Uterus (tissue), 4 donors: Measurements from ENCODE around the gene TNPO3. TPM values are rescaled to one million over a fixed set of nuclear protein-coding genes. Genes with fewer than 3 reads are reported as not detected.

ENCODE experiments used
- DNase-seq, 2 donors: peaks; one replicate each; pipeline ENCODE4 v3.0.0-alpha.2; 2019 to 2020
- H3K27ac ChIP-seq, 2 donors: fragments of 200-600 bp; sonication (generic); 1 replicate in 1 of 2; 2 replicates in 1 of 2; pipeline ENCODE4 v1.5.1; 2016 to 2018
- H3K27me3 ChIP-seq, 2 donors: fragments of 200-600 bp; sonication (generic); one replicate each; pipeline ENCODE4 v1.5.1; 2018 to 2019; ENCODE audit warnings: control low read depth in 1 of 2
- H3K36me3 ChIP-seq, 2 donors: fragments of 200-600 bp; sonication (generic); one replicate each; pipeline ENCODE4 v1.5.1; 2019; ENCODE audit warnings: control low read depth in 1 of 2
- H3K4me1 ChIP-seq, 2 donors: fragments of 200-600 bp; sonication (generic); one replicate each; pipeline ENCODE4 v1.5.1; 2018 to 2019; ENCODE audit warnings: control low read depth in 1 of 2
- H3K4me3 ChIP-seq, 2 donors: fragments of 200-600 bp; sonication (generic); 1 replicate in 1 of 2; 2 replicates in 1 of 2; pipeline ENCODE4 v1.5.1; 2018 to 2019; ENCODE audit warnings: mild to moderate bottlenecking in 1 of 2
- H3K9me3 ChIP-seq, 2 donors: fragments of 200-600 bp; sonication (generic); one replicate each; pipeline ENCODE4 v1.5.1; 2019; ENCODE audit warnings: control low read depth in 1 of 2
- CTCF ChIP-seq, 4 experiments: fragments of 200-600 bp in 2 of 4; fragments of 450-650 bp in 2 of 4; sonication (generic) in 2 of 4; IDR thresholded peaks; one replicate each; pipeline ENCODE4 v1.5.1; 2016 to 2019; ENCODE audit warnings: antibody characterized with exemption in 4 of 4, mild to moderate bottlenecking in 2 of 4, moderate library complexity in 1 of 4
- POLR2A ChIP-seq, 2 donors: fragments of 450-650 bp; IDR thresholded peaks; one replicate each; pipeline ENCODE4 v1.6.1; 2016; ENCODE audit warnings: antibody characterized with exemption in 2 of 2, mild to moderate bottlenecking in 1 of 2, moderate library complexity in 1 of 2
- intact Hi-C: fragments of 100-400 bp; cut with DNase I; formaldehyde crosslinking; loops from one replicate; pipeline ENCODE4 v1.15.1; 2023; ENCODE audit warnings: low total_unique reads
- total RNA-seq, 4 donors: library from RNA; depleted of rRNA in 3 of 4; stranded (reverse); fragments of >200 nt in 3 of 4; gene quantifications; one replicate each; pipeline versions ENCODE4 v1.1.0 to v1.2.4, GENCODE V29; 2014 to 2023
- donor health status: DM: yes; HTN: yes; CAD: no.

TNPO3 gene
- total RNA-seq, 4 donors from 2014 or later: 14.6 to 57.9 (median 31.9) TPM

- intact Hi-C loops: no loop called here
- Histone ChIP-seq H3K27ac (no peak overlapping the region), H3K4me3 (no peak overlapping the region), H3K36me3 (no peaks in the 10 kb centered on the region), H3K27me3 (no peaks in the 10 kb centered on the region), H3K9me3 (no peaks in the 10 kb centered on the region), H3K4me1 (no peaks in the 10 kb centered on the region)
- TF ChIP-seq POLR2A (IDR thresholded peaks at IDR 0.05) (no peak), CTCF (IDR thresholded peaks at IDR 0.05) (no peak)
- DNase-seq: no peak
Observed at GRCh38 chr7:128963327-128963757, 91.6 kb downstream of the TNPO3 start.

GRCh38 chr7:128962899-128963298 lies 92.0 kb downstream of the TNPO3 start:
- intact Hi-C loops: no loop called here
- Histone ChIP-seq H3K27me3 (no peaks in the 10 kb centered on the region), H3K4me1 (no peaks in the 10 kb centered on the region), H3K27ac (no peak overlapping the region), H3K4me3 (no peak overlapping the region), H3K36me3 (no peaks in the 10 kb centered on the region), H3K9me3 (no peaks in the 10 kb centered on the region)
- TF ChIP-seq CTCF (IDR thresholded peaks at IDR 0.05) (no peak), POLR2A (IDR thresholded peaks at IDR 0.05) (no peak)
- DNase-seq: no peak

- no peak overlapping the region for H3K4me3 ChIP-seq
- H3K27ac ChIP-seq: no peak overlapping the region
- no peaks in the 10 kb centered on the region for H3K36me3 ChIP-seq
- no peaks in the 10 kb centered on the region for H3K4me1 ChIP-seq
- no peaks in the 10 kb centered on the region for H3K27me3 ChIP-seq
- TF ChIP-seq CTCF (IDR thresholded peaks at IDR 0.05): no peak
- no peak for TF ChIP-seq POLR2A (IDR thresholded peaks at IDR 0.05)
- no peaks in the 10 kb centered on the region for H3K9me3 ChIP-seq
- intact Hi-C loops: no loop called here
- no peak for DNase-seq
Observed at GRCh38 chr7:128961030-128961659, 93.8 kb downstream of the TNPO3 start.

- no peak for DNase-seq
- TF ChIP-seq CTCF (IDR thresholded peaks at IDR 0.05) (no peak), POLR2A (IDR thresholded peaks at IDR 0.05) (no peak)
- Histone ChIP-seq H3K4me3 (no peak overlapping the region), H3K27ac (no peak overlapping the region), H3K27me3 (no peaks in the 10 kb centered on the region), H3K36me3 (no peaks in the 10 kb centered on the region), H3K4me1 (no peaks in the 10 kb centered on the region), H3K9me3 (no peaks in the 10 kb centered on the region)
- intact Hi-C loops: no loop called here
Observed at GRCh38 chr7:128959296-128959695, 95.6 kb downstream of the TNPO3 start.

GRCh38 chr7:128955981-128956380 lies 98.9 kb downstream of the TNPO3 start:
- no peaks in the 10 kb centered on the region for H3K36me3 ChIP-seq

More at GRCh38 chr7:128955981-128956380, 98.9 kb downstream of the TNPO3 start:
- Histone ChIP-seq H3K27ac (no peak overlapping the region), H3K27me3 (no peaks in the 10 kb centered on the region), H3K9me3 (no peaks in the 10 kb centered on the region), H3K4me3 (no peak overlapping the region), H3K4me1 (no peaks in the 10 kb centered on the region)
- intact Hi-C loops: no loop called here
- TF ChIP-seq CTCF (IDR thresholded peaks at IDR 0.05) (no peak), POLR2A (IDR thresholded peaks at IDR 0.05) (no peak)
- DNase-seq: no peak
